Caco-2 (cell line): ENCODE data around the gene CPAMD8. TPM values are rescaled to one million over a fixed set of nuclear protein-coding genes. Genes with fewer than 3 reads are reported as not detected.

ENCODE experiments used
- BruUV-seq: library from RNA; stranded (reverse); fragments of 400-500 nt; replicated peaks from 2 replicates; lab custom pipeline; 2021; lab: Mats Ljungman, UMichigan
- CTCF ChIA-PET: fragments of 300-600 bp; sonication (Branson Sonifier 250); formaldehyde crosslinking; loops from one replicate; lab custom pipeline; 2022; ENCODE audit warnings: antibody characterized with exemption; lab: Charles Lee
- POLR2A ChIA-PET: fragments of 300-600 bp; sonication (Branson Sonifier 250); formaldehyde crosslinking; loops from one replicate; lab custom pipeline; 2022; ENCODE audit warnings: antibody characterized with exemption; lab: Charles Lee
- DNase-seq, 2 experiments: peaks; one replicate each; pipeline versions ENCODE4 v3.0.0 to v3.0.0-alpha.2; 2020 to 2022
- H3K27me3 ChIP-seq: replicated peaks from 2 replicates; pipeline ENCODE4 v1.6.0; 2011; ENCODE audit warnings: low read length; ENCODE audit not compliant: control insufficient read depth, insufficient read depth
- H3K36me3 ChIP-seq: 2 replicates; pipeline ENCODE4 v1.5.1; 2011; ENCODE audit warnings: low read length; ENCODE audit not compliant: control insufficient read depth, insufficient read depth
- H3K4me1 ChIP-seq: fragments of 250-450 bp; sonication (Bioruptor Pico); 2 replicates; pipeline ENCODE4 v1.5.1; 2020; ENCODE audit warnings: mild to moderate bottlenecking
- H3K4me3 ChIP-seq: 2 replicates; pipeline ENCODE4 v1.5.1; 2011; ENCODE audit warnings: low read depth, mild to moderate bottlenecking, control low read depth, low read length
- H3K9me3 ChIP-seq: fragments of 250-450 bp; sonication (Bioruptor Pico); 2 replicates; pipeline ENCODE4 v1.5.1; 2020; ENCODE audit warnings: mild to moderate bottlenecking, moderate library complexity
- H3K27ac Mint-ChIP-seq: one replicate; pipeline ENCODE4 v1.8.0; 2022; ENCODE audit warnings: mixed read lengths; ENCODE audit not compliant: unreplicated experiment
- H3K27me3 Mint-ChIP-seq: one replicate; pipeline ENCODE4 v1.8.0; 2022; ENCODE audit warnings: mixed read lengths; ENCODE audit not compliant: insufficient read depth, unreplicated experiment
- H3K36me3 Mint-ChIP-seq: one replicate; pipeline ENCODE4 v1.8.0; 2022; ENCODE audit warnings: mild to moderate bottlenecking, mixed read lengths; ENCODE audit not compliant: insufficient read depth, unreplicated experiment
- H3K4me1 Mint-ChIP-seq: one replicate; pipeline ENCODE4 v1.8.0; 2022; ENCODE audit warnings: low read depth, mixed read lengths; ENCODE audit not compliant: unreplicated experiment
- H3K4me3 Mint-ChIP-seq: one replicate; pipeline ENCODE4 v1.8.0; 2022; ENCODE audit warnings: mild to moderate bottlenecking, moderate library complexity, mixed read lengths; ENCODE audit not compliant: unreplicated experiment
- H3K9me3 Mint-ChIP-seq: one replicate; pipeline ENCODE4 v1.8.0; 2022; ENCODE audit warnings: mixed read lengths; ENCODE audit not compliant: unreplicated experiment
- intact Hi-C: fragments of 100-400 bp; cut with micrococcal nuclease; formaldehyde crosslinking; loops from one replicate; pipeline ENCODE4 v1.10.0; 2022; ENCODE audit not compliant: unreplicated experiment
- total RNA-seq: library from RNA; stranded (reverse); gene quantifications from 2 replicates; pipeline ENCODE4 v1.2.3, GENCODE V29; 2022
- TF ChIP-seq, protein P1 (sequence below), 2 experiments: fragments of 200-600 bp in 1 of 2; IDR thresholded peaks; 1 replicate in 1 of 2; 2 replicates in 1 of 2; pipeline versions ENCODE4 v1.5.1 to v1.8.0; 2011 to 2022; ENCODE audit warnings: antibody characterized with exemption in 1 of 2, control low read depth in 1 of 2, inconsistent platforms in 1 of 2, low read depth in 1 of 2, low read length in 1 of 2, mild to moderate bottlenecking in 1 of 2, moderate library complexity in 1 of 2; ENCODE audit not compliant: insufficient read depth in 1 of 2, severe bottlenecking in 1 of 2, unreplicated experiment in 1 of 2

Gene CPAMD8
- total RNA-seq, 1 experiment from 2014 or later, result 1.1 TPM

DNA sequence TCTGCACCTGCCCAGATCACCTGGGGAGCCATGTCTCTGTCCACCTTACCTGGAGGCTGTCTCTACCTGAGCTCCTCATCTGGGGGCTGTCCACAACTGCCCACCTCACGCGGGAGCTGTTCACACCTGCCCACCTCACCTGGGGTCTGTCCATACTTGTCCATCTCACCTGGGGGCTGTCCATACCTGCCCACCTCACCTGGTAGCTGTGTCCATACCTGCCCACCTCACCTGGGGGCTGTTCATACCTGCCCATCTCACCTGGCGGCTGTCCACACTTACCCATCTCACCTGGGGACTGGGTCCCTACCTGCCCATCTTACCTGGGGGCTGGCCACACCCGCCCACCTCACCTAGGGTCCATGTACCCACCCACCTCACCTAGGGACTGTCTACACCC, 10.0 kb upstream of the CPAMD8 start:
- H3K4me1 ChIP-seq, result no peaks in the 10 kb centered on the region
- Mint-ChIP-seq H3K9me3 (no peaks in the 10 kb centered on the region), H3K27ac (no peak overlapping the region), H3K4me3 (no peak overlapping the region), H3K36me3 (no peaks in the 10 kb centered on the region), H3K4me1 (no peaks in the 10 kb centered on the region), H3K27me3 (peaks cover 17% of the 10 kb centered on the region)
- POLR2A ChIA-PET, result no interaction called here
- H3K9me3 ChIP-seq, result no peaks in the 10 kb centered on the region
- intact Hi-C loops, result no loop called here
- TF ChIP-seq, protein P1, sequence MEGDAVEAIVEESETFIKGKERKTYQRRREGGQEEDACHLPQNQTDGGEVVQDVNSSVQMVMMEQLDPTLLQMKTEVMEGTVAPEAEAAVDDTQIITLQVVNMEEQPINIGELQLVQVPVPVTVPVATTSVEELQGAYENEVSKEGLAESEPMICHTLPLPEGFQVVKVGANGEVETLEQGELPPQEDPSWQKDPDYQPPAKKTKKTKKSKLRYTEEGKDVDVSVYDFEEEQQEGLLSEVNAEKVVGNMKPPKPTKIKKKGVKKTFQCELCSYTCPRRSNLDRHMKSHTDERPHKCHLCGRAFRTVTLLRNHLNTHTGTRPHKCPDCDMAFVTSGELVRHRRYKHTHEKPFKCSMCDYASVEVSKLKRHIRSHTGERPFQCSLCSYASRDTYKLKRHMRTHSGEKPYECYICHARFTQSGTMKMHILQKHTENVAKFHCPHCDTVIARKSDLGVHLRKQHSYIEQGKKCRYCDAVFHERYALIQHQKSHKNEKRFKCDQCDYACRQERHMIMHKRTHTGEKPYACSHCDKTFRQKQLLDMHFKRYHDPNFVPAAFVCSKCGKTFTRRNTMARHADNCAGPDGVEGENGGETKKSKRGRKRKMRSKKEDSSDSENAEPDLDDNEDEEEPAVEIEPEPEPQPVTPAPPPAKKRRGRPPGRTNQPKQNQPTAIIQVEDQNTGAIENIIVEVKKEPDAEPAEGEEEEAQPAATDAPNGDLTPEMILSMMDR (IDR thresholded peaks at IDR 0.05; ENCODE audit: insufficient read depth in 1 of 2, low read depth in 1 of 2, low read length in 1 of 2, severe bottlenecking in 1 of 2, unreplicated experiment in 1 of 2), result no peak
- DNase-seq, result no peak
- CTCF ChIA-PET, result no interaction called here
- no peaks in the 10 kb centered on the region for H3K27me3 ChIP-seq
- no peaks in the 10 kb centered on the region for H3K36me3 ChIP-seq
- BruUV-seq, result no TSS peak
- no peak overlapping the region for H3K4me3 ChIP-seq

DNA sequence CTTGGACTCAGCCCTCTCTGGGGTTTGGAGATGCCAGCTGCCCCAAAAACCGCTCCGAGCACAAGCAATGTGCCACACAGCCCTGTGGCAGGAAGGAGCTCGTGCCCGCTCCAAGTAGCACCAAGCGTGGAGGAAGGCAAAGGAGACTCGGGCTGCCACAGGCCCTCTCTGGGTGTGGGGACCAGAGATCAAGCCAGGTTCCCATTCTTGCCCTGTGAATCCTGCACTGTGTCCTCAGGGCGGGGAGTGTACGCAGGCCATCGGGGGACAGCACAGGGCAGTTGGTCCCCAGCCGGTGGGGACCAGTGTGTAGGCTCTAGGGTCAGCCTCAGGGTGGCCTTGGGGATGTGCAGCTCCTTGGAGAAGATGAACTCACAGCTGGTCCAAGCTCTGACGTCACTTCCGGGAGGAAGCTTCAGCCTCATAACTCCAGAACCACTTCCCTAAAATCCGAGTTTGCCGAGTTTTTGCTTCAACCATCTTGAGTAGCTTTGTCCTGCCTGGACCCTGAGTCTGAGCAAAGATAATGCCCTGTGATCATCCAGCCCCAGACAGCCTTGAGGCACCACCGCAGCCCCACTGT, 9.3 kb upstream of the CPAMD8 start:
- Mint-ChIP-seq H3K36me3 (no peaks in the 10 kb centered on the region), H3K27me3 (peaks cover 17% of the 10 kb centered on the region), H3K4me1 (no peaks in the 10 kb centered on the region), H3K4me3 (no peak overlapping the region), H3K9me3 (no peaks in the 10 kb centered on the region), H3K27ac (no peak overlapping the region)
- H3K36me3 ChIP-seq, result no peaks in the 10 kb centered on the region
- H3K4me3 ChIP-seq, result no peak overlapping the region
- POLR2A ChIA-PET, result no interaction called here
- no peaks in the 10 kb centered on the region for H3K27me3 ChIP-seq
- BruUV-seq, result no TSS peak
- CTCF ChIA-PET, result interaction anchor here (0.6 kb wide), 1 partner anchor 210 kb away, joined by 4 read pairs; the partner anchor contains the start of gene NR2F6
- H3K4me1 ChIP-seq, result no peaks in the 10 kb centered on the region
- H3K9me3 ChIP-seq, result no peaks in the 10 kb centered on the region
- TF ChIP-seq, protein P1 (IDR thresholded peaks at IDR 0.05; ENCODE audit: insufficient read depth in 1 of 2, low read depth in 1 of 2, low read length in 1 of 2, severe bottlenecking in 1 of 2, unreplicated experiment in 1 of 2), result no peak
- intact Hi-C loops, result no loop called here
- no peak for DNase-seq

DNA sequence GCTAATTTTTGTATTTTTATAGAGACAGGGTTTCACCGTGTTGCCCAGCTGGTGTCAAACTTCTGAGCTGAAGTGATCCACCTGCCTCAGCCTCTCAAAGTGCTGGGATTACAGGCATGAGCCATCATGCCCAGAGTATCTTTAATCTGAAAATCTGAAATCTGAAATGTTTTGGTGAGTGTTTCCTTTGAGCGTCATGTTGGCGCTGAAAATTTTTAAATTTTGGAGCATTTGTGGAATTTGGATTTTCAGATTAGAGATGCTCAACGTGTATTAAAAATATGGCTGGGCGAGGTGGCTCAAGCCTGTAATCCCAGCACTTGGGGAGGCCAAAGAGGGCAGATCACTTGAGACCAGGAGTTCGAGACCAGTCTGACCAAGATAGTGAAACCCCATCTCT, 5.1 kb upstream of the CPAMD8 start:
- ChIA-PET POLR2A (no interaction called here), CTCF (no interaction called here)
- peaks cover 7% of the 10 kb centered on the region for H3K27me3 Mint-ChIP-seq
- BruUV-seq, result no TSS peak
- DNase-seq, result no peak
- Histone ChIP-seq H3K4me1 (no peaks in the 10 kb centered on the region), H3K27me3 (no peaks in the 10 kb centered on the region), H3K9me3 (no peaks in the 10 kb centered on the region), H3K36me3 (no peaks in the 10 kb centered on the region), H3K4me3 (no peak overlapping the region)
- H3K4me1 Mint-ChIP-seq, result no peaks in the 10 kb centered on the region
- H3K36me3 Mint-ChIP-seq, result no peaks in the 10 kb centered on the region
- intact Hi-C loops, result no loop called here
- H3K4me3 Mint-ChIP-seq, result no peak overlapping the region
- no peaks in the 10 kb centered on the region for H3K9me3 Mint-ChIP-seq
- TF ChIP-seq, protein P1 (IDR thresholded peaks at IDR 0.05; ENCODE audit: insufficient read depth in 1 of 2, low read depth in 1 of 2, low read length in 1 of 2, severe bottlenecking in 1 of 2, unreplicated experiment in 1 of 2), result no peak
- no peak overlapping the region for H3K27ac Mint-ChIP-seq
